ENCODE measurements around the gene U2SURP.

DNA sequence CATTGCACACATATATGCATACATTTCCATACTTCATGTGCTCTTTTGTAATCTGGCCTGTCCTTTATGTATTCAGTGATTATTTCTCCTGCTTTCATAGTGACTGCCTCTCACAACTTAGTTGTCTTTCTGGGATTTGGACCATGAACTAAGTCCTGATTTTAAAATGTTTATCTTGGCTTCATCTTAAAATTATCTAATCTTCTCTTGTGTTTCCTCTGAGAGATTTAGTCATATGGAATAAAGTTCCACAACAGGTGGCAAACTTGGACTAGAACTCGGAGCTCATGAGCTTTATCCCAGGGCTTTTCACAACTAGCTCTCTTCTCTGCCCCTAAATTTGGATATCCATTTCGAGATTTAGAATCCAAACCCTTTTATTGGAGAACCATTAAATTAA lies 44.3 kb downstream of the U2SURP start:
- TF ChIP-seq, protein P1, sequence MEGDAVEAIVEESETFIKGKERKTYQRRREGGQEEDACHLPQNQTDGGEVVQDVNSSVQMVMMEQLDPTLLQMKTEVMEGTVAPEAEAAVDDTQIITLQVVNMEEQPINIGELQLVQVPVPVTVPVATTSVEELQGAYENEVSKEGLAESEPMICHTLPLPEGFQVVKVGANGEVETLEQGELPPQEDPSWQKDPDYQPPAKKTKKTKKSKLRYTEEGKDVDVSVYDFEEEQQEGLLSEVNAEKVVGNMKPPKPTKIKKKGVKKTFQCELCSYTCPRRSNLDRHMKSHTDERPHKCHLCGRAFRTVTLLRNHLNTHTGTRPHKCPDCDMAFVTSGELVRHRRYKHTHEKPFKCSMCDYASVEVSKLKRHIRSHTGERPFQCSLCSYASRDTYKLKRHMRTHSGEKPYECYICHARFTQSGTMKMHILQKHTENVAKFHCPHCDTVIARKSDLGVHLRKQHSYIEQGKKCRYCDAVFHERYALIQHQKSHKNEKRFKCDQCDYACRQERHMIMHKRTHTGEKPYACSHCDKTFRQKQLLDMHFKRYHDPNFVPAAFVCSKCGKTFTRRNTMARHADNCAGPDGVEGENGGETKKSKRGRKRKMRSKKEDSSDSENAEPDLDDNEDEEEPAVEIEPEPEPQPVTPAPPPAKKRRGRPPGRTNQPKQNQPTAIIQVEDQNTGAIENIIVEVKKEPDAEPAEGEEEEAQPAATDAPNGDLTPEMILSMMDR (IDR thresholded peaks at IDR 0.05): no peak
- no peak for TF ChIP-seq POLR2A (IDR thresholded peaks at IDR 0.05)
